GM21381 (cell line): ENCODE results near the gene ARTN.

ENCODE experiments used
- ATAC-seq: cut with Tn5 transposase; IDR thresholded peaks from one replicate; pipeline ENCODE4 v1.9.1; 2021; ENCODE audit warnings: mild to moderate bottlenecking, moderate library complexity; ENCODE audit not compliant: unreplicated experiment

ARTN gene

GRCh38 chr1:43946236-43947060 is 12.8 kb downstream of the ARTN start, which contains the start of gene IPO13:
IPO13 (plus strand) TSS chr1:43946950; CDS start chr1:43947601, 651 bp downstream.
- peak; percentile 89 for ATAC-seq

- no peak for ATAC-seq
Measured at GRCh38 chr1:43947061-43947873, 13.7 kb downstream of the ARTN start.

GRCh38 chr1:43947874-43948437 is 14.4 kb downstream of the ARTN start:
- ATAC-seq = no peak

DNA sequence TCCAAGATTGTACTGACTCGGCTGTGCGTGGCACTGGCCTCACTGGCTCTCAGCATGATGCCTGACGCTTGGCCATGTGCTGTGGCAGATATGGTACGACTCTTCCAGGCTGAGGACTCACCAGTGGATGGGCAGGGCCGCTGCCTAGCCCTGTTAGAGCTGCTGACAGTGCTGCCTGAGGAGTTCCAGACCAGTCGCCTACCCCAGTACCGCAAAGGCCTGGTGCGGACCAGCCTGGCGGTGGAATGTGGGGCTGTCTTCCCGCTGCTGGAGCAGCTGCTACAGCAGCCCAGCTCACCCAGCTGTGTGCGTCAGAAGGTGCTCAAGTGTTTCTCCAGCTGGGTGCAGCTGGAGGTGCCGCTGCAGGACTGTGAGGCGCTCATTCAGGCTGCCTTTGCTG is 16.1 kb downstream of the ARTN start:
- no peak for ATAC-seq

GRCh38 chr1:43951021-43951985 is 17.7 kb downstream of the ARTN start:
- ATAC-seq = no peak

GRCh38 chr1:43952731-43953346 is 19.2 kb downstream of the ARTN start:
- ATAC-seq = no peak

DNA sequence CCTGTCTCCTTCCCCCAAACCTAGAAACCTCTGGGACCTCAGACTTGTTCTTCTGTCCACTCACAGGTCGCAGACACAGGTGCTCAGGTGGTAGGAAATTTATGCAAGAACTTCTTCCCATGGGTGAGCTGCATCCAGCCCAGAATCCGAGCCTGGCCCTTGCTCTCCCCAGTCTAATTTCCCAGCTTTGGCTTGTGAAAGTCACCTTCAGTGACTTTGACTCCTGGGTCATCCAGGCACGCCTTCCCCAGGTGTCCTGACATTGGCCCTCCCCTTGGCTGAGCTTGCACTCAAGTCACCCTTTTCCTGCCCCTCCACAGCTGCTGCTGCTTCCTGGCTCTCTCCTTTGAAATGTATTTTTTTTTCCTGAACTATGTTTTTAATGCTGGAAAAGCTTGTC is 19.8 kb downstream of the ARTN start:
- no peak for ATAC-seq

- ATAC-seq = no peak
Measured at GRCh38 chr1:43954036-43954435, 20.4 kb downstream of the ARTN start.

DNA sequence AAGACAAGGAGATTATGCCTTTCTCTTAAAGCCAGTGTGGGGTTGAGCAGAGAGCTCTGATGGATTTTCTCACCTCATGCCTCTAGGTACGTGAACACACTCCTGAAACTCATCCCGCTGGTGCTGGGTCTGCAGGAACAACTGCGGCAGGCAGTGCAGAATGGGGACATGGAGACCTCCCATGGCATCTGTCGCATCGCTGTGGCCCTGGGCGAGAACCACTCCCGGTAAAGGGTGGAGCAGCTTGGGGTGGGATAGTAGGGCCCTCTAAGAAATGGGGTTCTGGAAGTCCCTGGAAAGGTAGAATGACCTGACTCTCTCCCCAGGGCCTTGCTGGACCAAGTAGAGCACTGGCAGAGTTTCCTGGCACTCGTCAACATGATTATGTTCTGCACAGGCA is 22.6 kb downstream of the ARTN start:
- no peak for ATAC-seq

DNA sequence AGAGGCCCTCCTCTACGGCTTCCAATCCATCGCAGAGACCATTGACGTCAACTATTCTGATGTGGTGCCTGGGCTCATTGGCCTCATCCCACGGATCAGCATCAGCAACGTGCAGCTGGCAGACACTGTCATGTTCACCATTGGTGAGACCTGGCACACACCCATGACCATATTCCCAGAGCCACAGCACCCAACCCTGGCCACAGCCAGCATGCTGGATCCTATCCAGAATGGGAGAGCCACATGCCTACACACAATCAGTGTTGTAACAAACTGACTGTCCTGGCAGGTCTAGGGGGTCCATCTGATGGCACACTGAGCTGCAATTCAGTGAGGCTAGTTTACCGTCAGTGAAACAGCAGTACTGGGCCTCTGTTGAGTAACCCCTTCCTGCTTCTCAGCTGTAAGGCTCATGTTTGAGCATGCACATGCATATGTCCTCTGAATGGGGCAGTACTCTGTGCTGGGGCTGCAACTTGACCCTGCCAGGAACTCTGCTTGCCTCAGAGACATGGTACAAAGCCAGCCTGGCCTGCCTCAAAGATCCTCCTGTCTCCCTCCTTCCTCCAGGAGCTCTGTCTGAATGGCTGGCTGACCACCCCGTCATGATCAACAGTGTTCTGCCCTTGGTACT is 23.9 kb downstream of the ARTN start:
- no peak for ATAC-seq

DNA sequence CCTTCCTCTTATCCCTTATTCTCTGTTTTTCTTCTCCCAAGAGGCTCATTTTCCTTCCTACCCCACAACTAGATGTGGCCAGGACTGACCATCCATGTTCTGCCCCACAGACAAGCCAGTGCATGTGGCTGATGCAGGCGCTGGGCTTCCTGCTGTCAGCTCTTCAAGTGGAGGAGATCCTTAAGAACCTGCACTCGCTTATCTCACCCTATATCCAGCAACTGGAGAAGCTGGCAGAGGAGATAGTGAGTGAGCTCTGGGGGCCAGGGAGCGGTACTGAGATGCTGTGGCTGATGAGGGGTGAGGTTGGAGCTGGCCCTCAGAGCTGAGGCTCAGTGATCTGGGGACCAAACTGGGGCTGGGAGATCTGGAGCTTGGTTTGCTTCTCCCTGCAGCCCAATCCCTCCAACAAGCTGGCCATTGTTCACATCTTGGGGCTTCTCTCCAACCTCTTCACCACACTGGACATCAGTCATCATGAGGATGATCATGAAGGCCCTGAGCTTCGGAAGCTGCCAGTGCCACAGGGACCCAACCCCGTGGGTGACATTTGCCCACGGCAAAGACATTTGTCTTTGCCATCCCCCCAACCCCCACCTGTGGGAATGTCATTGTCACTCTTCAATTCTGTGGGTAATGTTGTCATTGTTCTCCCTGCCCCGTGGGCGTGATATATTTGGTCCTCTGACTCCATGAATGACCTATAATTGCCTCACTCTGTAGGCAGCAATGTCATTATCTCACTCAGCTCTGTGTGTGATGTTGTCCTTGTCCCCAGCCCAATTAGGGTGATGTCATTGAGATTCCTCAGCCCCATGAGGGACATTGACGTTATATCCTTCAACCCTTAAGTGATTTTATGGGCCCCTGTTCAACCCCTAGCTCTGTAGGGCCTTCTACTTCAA is 25.0 kb downstream of the ARTN start:
- ATAC-seq = no peak

DNA sequence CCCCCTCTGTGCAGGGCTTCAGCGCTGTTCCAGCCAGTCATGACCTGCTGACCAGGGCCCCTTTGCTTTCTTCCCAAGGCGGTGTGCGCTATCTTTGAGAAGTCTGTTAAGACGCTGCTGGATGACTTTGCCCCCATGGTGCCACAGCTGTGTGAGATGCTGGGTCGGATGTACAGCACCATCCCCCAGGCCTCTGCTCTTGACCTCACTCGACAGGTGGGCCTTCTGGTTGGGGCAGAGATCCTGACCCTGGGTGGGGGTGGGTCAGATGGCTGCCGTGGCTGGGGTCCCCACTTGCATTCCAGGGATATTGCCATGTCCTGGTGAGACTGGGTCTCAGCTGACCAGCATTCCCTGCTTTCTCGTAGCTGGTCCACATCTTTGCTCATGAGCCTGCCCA is 27.2 kb downstream of the ARTN start:
- ATAC-seq = no peak

GRCh38 chr1:43961692-43962091 is 28.1 kb downstream of the ARTN start:
- ATAC-seq = no peak

DNA sequence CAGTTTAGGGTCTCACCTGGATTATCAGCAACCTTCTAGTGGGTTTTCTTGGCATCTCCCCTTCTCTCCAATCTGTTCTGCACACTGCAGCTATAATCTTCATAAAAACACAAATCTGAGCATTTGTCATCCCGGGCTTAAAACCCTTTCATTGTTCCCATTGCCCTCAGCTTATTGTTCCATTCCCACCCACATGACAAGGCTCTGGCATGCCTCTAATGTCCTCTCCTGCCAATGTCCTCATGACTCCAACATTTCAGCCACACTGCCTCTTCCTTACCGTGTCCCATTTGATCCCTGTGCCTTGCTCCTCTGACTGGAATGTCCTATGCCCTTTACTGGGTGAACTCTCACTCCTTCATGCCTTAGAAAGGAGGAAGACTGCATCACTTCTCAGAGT is 28.7 kb downstream of the ARTN start:
- no peak for ATAC-seq

DNA sequence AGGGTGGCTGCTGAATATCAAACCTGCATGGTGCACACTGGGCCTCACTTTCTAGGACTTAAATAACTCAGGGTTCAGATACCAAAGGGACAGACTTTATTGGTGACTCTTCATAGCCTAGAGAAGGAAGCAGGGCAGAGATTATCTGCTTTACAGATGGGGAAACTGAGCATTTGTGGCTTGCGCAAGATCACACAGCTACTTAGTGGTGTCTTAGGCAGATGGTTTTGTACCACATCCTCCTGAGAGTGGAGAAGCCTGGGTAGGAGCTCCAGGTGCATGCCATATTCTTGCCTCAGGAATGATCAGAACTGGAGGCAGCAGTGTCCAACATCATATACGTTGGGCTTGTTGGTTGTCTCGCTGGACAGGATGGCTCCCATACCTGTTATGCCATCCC is 29.4 kb downstream of the ARTN start:
- ATAC-seq = no peak

- no peak for ATAC-seq
Measured at GRCh38 chr1:43963890-43964289, 30.3 kb downstream of the ARTN start.

DNA sequence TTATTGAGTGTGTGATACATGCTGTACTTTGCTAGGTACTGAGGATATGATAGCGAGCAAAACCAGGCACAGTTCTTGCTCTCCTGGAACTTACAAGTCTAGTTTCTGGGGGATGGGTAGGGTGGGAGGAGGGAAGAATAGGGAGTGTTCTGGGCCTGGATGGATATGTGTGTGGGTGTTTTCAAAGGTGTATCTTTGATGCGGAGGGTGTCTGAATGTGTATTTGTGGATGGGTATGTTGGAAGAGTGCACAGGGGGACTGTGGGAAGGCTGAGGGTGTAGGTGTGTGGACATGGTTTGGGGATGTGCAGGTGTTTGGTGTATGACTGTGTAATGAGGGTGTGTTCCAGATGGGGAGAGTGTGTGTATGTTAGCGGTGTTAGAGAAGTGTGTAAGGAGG is 31.7 kb downstream of the ARTN start:
- no peak for ATAC-seq

DNA sequence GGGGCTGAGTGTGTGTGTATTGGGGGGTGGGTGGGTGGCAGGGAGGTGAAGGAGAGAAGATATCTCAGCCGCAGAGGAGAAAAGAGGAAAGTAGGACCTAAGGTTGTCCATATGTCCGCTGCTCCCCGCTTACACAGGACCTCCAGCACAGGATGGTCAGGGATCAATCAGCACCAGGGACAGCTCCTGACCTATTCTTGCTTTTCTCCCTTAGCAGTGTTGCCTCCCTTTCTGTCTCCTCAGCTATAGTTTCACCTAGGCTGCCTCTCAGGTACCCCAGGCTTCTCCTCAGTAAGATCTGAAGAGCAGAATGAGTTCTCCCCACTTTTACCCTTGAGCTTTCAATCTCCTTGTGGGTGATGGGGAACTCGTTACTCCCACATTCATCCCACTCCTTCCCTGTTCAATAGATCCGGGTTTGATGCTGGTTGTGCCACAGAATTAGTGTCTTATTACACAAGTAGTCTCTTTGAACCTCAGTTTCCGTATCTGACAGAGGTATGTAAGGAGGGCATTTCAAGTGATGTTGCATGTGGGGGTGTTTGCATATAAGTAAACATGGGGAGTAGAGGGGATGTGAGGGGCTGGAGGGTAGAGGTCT is 34.8 kb downstream of the ARTN start:
- ATAC-seq = no peak
